OCI-LY3 (cell line): ENCODE results near the gene REPS1.

ENCODE experiments used
- H2AFZ ChIP-seq: fragments of 200-600, 300-600 bp; shearing (Covaris generic); 2 replicates; pipeline ENCODE4 v1.6.0; 2014; ENCODE audit warnings: antibody characterized with exemption, low read depth, low read length
- H3K27ac ChIP-seq: fragments of 200-600, 300-600 bp; sonication (generic); 2 replicates; pipeline ENCODE4 v1.5.1; 2014; ENCODE audit warnings: mild to moderate bottlenecking, low read length, moderate library complexity, mixed read lengths
- H3K27me3 ChIP-seq: fragments of 200-600, 300-600 bp; sonication (generic); 2 replicates; pipeline ENCODE4 v1.6.1; 2014; ENCODE audit warnings: low read depth, low read length, mixed read lengths
- H3K36me3 ChIP-seq: fragments of 200-600, 300-600 bp; sonication (generic); replicated peaks from 2 replicates; pipeline ENCODE3; 2014; ENCODE audit warnings: low read depth, low read length, mixed read lengths
- H3K4me1 ChIP-seq: fragments of 300-600, 200-600 bp; sonication (generic); 2 replicates; pipeline ENCODE4 v1.6.1; 2014; ENCODE audit warnings: low read length, mixed read lengths
- H3K4me2 ChIP-seq: fragments of 200-600, 300-600 bp; sonication (generic); 2 replicates; pipeline ENCODE4 v1.6.1; 2014; ENCODE audit warnings: low read length, mixed read lengths
- H3K4me3 ChIP-seq: fragments of 300-600, 200-600 bp; sonication (generic); 2 replicates; pipeline ENCODE4 v1.5.1; 2014; ENCODE audit warnings: antibody characterized with exemption, mild to moderate bottlenecking, low read length, moderate library complexity
- H3K79me2 ChIP-seq: fragments of 300-600, 200-600 bp; shearing (Covaris generic); 2 replicates; pipeline ENCODE4 v1.6.1; 2014; ENCODE audit warnings: mild to moderate bottlenecking, low read length, mixed read lengths
- H3K9ac ChIP-seq: fragments of 300-600, 200-600 bp; shearing (Covaris generic); 2 replicates; pipeline ENCODE4 v1.6.0; 2014; ENCODE audit warnings: mild to moderate bottlenecking, low read length, moderate library complexity
- H3K9me3 ChIP-seq: fragments of 200-600, 300-600 bp; shearing (Covaris generic); 2 replicates; pipeline ENCODE4 v1.6.1; 2014; ENCODE audit warnings: low read length, mixed read lengths; ENCODE audit not compliant: insufficient read depth
- H4K20me1 ChIP-seq: fragments of 200-600, 300-600 bp; sonication (generic); 2 replicates; pipeline ENCODE4 v1.6.1; 2016; ENCODE audit warnings: low read length, mixed read lengths; ENCODE audit not compliant: insufficient read depth
- EZH2phosphoT487 ChIP-seq: fragments of 200-600 bp; shearing (Covaris generic); IDR thresholded peaks from 2 replicates; pipeline ENCODE4 v1.6.1; 2018; ENCODE audit warnings: antibody characterized with exemption, mixed run types, low read depth
- TF ChIP-seq, protein P1 (sequence below): fragments of 200-600, 300-600 bp; sonication (generic); IDR thresholded peaks from 2 replicates; pipeline ENCODE4 v1.5.1; 2014; ENCODE audit warnings: antibody characterized with exemption, low read length, low read depth

REPS1 gene

DNA sequence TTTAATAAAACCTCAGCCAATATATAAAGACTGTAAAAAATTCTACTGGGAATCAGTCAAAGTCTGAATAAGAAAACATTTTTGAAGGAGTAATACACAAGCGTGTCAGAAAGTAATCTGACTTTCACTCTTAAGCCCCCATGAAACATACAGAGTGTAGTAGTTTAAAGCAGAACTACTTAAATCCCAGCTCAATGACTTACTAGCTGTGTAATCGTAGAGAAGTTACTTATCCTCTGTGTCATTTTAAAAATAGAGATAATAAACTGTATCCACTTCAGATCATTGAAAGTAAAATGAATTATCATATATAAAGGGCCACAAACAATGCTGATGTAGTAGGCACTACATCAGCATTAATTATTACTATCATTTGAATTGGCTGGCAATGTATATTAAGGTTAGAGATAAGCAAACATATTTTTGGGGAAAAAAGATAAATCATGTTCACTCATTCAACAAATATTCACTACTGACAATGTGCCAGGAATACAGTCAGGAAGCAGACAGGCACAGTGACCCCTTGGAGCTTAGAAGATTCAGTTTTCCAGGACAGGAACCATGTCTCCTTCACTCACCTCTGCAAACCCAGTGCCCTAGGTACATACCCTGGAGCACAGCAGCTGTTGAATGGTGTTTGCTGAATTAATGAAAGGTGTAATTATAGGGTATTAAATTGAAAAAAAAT, 14.4 kb downstream of the REPS1 start:
- peaks cover 89% of the 10 kb centered on the region for H3K79me2 ChIP-seq
- H3K4me2 ChIP-seq = no peak overlapping the region
- no peak overlapping the region for H3K9ac ChIP-seq
- no peak overlapping the region for H3K4me3 ChIP-seq
- H3K27ac ChIP-seq = no peak overlapping the region
- peaks cover 46% of the 10 kb centered on the region for H4K20me1 ChIP-seq
- no peaks in the 10 kb centered on the region for H3K27me3 ChIP-seq
- H3K4me1 ChIP-seq = no peaks in the 10 kb centered on the region
- H3K9me3 ChIP-seq = no peaks in the 10 kb centered on the region
- no peaks in the 10 kb centered on the region for H3K36me3 ChIP-seq
- no peak for TF ChIP-seq EZH2phosphoT487
- H2AFZ ChIP-seq = no peak overlapping the region

DNA sequence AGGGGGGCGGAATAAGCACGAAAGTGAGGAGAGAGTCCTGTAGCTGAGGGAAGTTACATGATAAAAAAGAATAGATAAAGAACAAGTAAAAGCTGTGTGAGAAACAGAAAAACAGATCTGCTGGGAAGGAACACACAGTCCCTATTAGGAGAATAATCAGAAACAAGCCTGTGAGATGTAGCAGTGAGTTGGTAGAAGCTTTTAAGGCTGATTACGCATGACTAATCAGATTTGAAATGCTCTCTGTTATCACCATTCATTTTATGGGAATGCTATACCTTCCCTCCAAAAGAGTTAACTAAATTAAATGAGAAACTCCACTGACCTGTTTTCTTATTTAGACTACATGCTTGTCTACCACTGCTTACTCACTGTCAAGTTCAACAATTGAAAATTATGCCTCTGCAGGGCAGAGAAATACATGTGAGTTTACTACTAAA, 15.8 kb downstream of the REPS1 start:
- peaks cover 90% of the 10 kb centered on the region for H3K79me2 ChIP-seq
- no peaks in the 10 kb centered on the region for H3K36me3 ChIP-seq
- H3K4me2 ChIP-seq = no peak overlapping the region
- H3K9ac ChIP-seq = no peak overlapping the region
- TF ChIP-seq, protein P1, sequence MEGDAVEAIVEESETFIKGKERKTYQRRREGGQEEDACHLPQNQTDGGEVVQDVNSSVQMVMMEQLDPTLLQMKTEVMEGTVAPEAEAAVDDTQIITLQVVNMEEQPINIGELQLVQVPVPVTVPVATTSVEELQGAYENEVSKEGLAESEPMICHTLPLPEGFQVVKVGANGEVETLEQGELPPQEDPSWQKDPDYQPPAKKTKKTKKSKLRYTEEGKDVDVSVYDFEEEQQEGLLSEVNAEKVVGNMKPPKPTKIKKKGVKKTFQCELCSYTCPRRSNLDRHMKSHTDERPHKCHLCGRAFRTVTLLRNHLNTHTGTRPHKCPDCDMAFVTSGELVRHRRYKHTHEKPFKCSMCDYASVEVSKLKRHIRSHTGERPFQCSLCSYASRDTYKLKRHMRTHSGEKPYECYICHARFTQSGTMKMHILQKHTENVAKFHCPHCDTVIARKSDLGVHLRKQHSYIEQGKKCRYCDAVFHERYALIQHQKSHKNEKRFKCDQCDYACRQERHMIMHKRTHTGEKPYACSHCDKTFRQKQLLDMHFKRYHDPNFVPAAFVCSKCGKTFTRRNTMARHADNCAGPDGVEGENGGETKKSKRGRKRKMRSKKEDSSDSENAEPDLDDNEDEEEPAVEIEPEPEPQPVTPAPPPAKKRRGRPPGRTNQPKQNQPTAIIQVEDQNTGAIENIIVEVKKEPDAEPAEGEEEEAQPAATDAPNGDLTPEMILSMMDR = no peak
- no peak for TF ChIP-seq EZH2phosphoT487
- H4K20me1 ChIP-seq = peaks cover 52% of the 10 kb centered on the region
- H3K9me3 ChIP-seq = no peaks in the 10 kb centered on the region
- H3K27ac ChIP-seq = no peak overlapping the region
- H3K27me3 ChIP-seq = no peaks in the 10 kb centered on the region
- H3K4me1 ChIP-seq = no peaks in the 10 kb centered on the region
- no peak overlapping the region for H3K4me3 ChIP-seq
- H2AFZ ChIP-seq = no peak overlapping the region

DNA sequence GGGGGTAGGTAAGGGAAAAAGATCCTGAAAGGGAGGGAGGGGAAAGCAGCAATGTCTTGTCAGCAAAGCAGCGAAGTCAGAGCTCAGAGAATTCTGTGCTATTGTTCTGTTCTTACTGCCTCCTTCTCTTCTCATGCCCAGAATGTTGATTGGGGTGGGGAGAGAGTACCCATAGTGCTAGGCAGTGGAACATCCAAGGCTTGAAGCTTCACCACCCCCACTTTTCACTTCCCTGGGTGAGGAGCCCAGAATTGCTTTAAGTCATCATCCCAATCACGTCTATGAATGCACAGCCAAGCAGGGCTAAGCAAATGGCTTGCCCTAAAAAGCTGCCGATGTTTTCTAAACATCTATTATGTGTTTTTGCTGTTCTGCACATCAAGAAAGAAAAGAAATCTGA, 16.5 kb downstream of the REPS1 start:
- H3K79me2 ChIP-seq = peaks cover 89% of the 10 kb centered on the region
- H3K9me3 ChIP-seq = no peaks in the 10 kb centered on the region
- TF ChIP-seq EZH2phosphoT487 = no peak
- TF ChIP-seq, protein P1 = no peak
- no peak overlapping the region for H2AFZ ChIP-seq
- H3K9ac ChIP-seq = no peak overlapping the region
- no peaks in the 10 kb centered on the region for H3K36me3 ChIP-seq
- H3K4me1 ChIP-seq = no peaks in the 10 kb centered on the region
- H3K4me3 ChIP-seq = no peak overlapping the region
- H4K20me1 ChIP-seq = peaks cover 49% of the 10 kb centered on the region
- no peak overlapping the region for H3K4me2 ChIP-seq
- H3K27ac ChIP-seq = no peak overlapping the region
- H3K27me3 ChIP-seq = no peaks in the 10 kb centered on the region

DNA sequence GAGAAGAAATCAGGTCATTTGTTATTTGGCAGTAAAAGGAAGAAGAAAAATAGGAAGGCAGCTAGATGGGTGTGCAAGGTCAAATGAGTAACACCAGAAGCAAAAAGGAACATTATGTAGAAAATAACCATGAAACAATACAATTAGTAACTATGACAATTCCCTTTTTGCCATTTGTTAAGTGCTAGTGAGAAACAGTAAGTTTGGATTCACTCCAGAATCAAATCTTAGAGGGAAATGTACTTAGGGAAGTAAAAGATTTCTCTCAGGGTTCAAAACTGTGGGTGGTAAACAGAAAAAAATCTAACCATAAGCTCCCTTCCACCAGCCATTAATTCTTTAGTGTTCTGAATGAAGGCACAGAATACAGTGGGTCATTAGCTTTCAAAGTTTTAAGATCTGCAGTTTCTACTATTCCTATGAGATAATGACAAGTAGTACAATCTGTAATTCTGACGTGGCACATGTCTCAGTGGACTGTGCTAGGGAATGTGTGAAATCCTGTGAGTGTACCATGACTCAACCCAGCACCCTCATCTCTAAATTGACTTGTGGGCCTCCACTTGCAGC, 17.1 kb downstream of the REPS1 start:
- Histone ChIP-seq H3K9me3 (no peaks in the 10 kb centered on the region), H3K9ac (no peak overlapping the region), H2AFZ (no peak overlapping the region), H3K27me3 (no peaks in the 10 kb centered on the region), H3K4me3 (no peak overlapping the region), H3K36me3 (no peaks in the 10 kb centered on the region), H3K4me1 (no peaks in the 10 kb centered on the region), H4K20me1 (peaks cover 46% of the 10 kb centered on the region), H3K4me2 (no peak overlapping the region), H3K27ac (no peak overlapping the region), H3K79me2 (peaks cover 89% of the 10 kb centered on the region)
- TF ChIP-seq, protein P1 = no peak
- TF ChIP-seq EZH2phosphoT487 = no peak
